Neural crest cell (in vitro differentiated cells): ENCODE results near the gene ITCH. TPM values are rescaled to one million over a fixed set of nuclear protein-coding genes. Genes with fewer than 3 reads are reported as not detected.

Experiments
- DNase-seq: peaks from one replicate; pipeline ENCODE4 v3.0.0; 2021; ENCODE audit warnings: low read depth, mixed read lengths, low spot score
- H3K27ac Mint-ChIP-seq: one replicate; pipeline ENCODE4 v1.8.0; 2021; ENCODE audit warnings: mild to moderate bottlenecking, mixed read lengths; ENCODE audit not compliant: unreplicated experiment
- H3K27me3 Mint-ChIP-seq: 2 replicates; pipeline ENCODE4 v1.8.0; 2021; ENCODE audit warnings: low read depth, mild to moderate bottlenecking, mixed read lengths
- H3K36me3 Mint-ChIP-seq: 2 replicates; pipeline ENCODE4 v1.8.0; 2021; ENCODE audit warnings: low read depth, mild to moderate bottlenecking, mixed read lengths
- H3K4me1 Mint-ChIP-seq: 2 replicates; pipeline ENCODE4 v1.8.0; 2021; ENCODE audit warnings: mixed read lengths
- H3K4me3 Mint-ChIP-seq: one replicate; pipeline ENCODE4 v1.8.0; 2021; ENCODE audit warnings: mild to moderate bottlenecking, mixed read lengths
- H3K9me3 Mint-ChIP-seq: 2 replicates; pipeline ENCODE4 v1.8.0; 2021; ENCODE audit warnings: mixed read lengths
- CTCF ChIP-seq: fragments of 200-600 bp; sonication (generic); conservative IDR thresholded peaks from 2 replicates; pipeline ENCODE4 v1.5.0; 2021; ENCODE audit warnings: antibody characterized with exemption, mild to moderate bottlenecking
- total RNA-seq: library from RNA; stranded (reverse); gene quantifications from 2 replicates; pipeline ENCODE4 v1.2.1, GENCODE V29; 2021

Gene ITCH
- total RNA-seq, 1 donor from 2014 or later = 69.3 TPM

GRCh38 chr20:34445177-34446065 lies 82.3 kb downstream of the ITCH start:
- Mint-ChIP-seq H3K4me3 (no peak overlapping the region), H3K36me3 (peaks cover 32% of the 10 kb centered on the region), H3K27ac (peak overlapping the region; percentile 84), H3K9me3 (no peaks in the 10 kb centered on the region), H3K4me1 (no peaks in the 10 kb centered on the region), H3K27me3 (no peaks in the 10 kb centered on the region)
- no peak for DNase-seq
- no peak for TF ChIP-seq CTCF

GRCh38 chr20:34448517-34448916 lies 85.4 kb downstream of the ITCH start:
- no peaks in the 10 kb centered on the region for H3K27me3 Mint-ChIP-seq
- H3K4me3 Mint-ChIP-seq = no peak overlapping the region
- no peak for DNase-seq
- H3K4me1 Mint-ChIP-seq = no peaks in the 10 kb centered on the region
- TF ChIP-seq CTCF = no peak
- no peak overlapping the region for H3K27ac Mint-ChIP-seq
- peaks cover 29% of the 10 kb centered on the region for H3K36me3 Mint-ChIP-seq
- H3K9me3 Mint-ChIP-seq = no peaks in the 10 kb centered on the region

GRCh38 chr20:34449674-34450592 lies 86.9 kb downstream of the ITCH start:
- Mint-ChIP-seq H3K27me3 (no peaks in the 10 kb centered on the region), H3K27ac (no peak overlapping the region), H3K36me3 (peaks cover 27% of the 10 kb centered on the region), H3K4me1 (no peaks in the 10 kb centered on the region), H3K4me3 (no peak overlapping the region), H3K9me3 (no peaks in the 10 kb centered on the region)
- DNase-seq = no peak
- no peak for TF ChIP-seq CTCF

GRCh38 chr20:34452281-34452982 lies 89.4 kb downstream of the ITCH start:
- Mint-ChIP-seq H3K4me1 (no peaks in the 10 kb centered on the region), H3K27me3 (no peaks in the 10 kb centered on the region), H3K36me3 (peaks cover 17% of the 10 kb centered on the region), H3K4me3 (no peak overlapping the region), H3K9me3 (no peaks in the 10 kb centered on the region), H3K27ac (no peak overlapping the region)
- no peak for DNase-seq
- TF ChIP-seq CTCF = no peak

- H3K27me3 Mint-ChIP-seq = no peaks in the 10 kb centered on the region
- peak overlapping the region; percentile 13 for H3K27ac Mint-ChIP-seq
- no peak for DNase-seq
- no peak overlapping the region for H3K4me3 Mint-ChIP-seq
- peaks cover 12% of the 10 kb centered on the region for H3K36me3 Mint-ChIP-seq
- H3K4me1 Mint-ChIP-seq = peaks cover 6% of the 10 kb centered on the region
- TF ChIP-seq CTCF = no peak
- no peaks in the 10 kb centered on the region for H3K9me3 Mint-ChIP-seq
Observed at GRCh38 chr20:34458631-34459030, 95.6 kb downstream of the ITCH start.
